H1 (cell line): ENCODE data around the gene SIRT5. TPM values are rescaled to one million over a fixed set of nuclear protein-coding genes. Genes with fewer than 3 reads are reported as not detected.

Experiments
- CTCF ChIA-PET: fragments of 300-600 bp; sonication (Branson Sonifier 250); formaldehyde crosslinking; loops from one replicate; lab custom pipeline; 2021; ENCODE audit not compliant: partially characterized antibody; lab: Charles Lee
- POLR2A ChIA-PET: fragments of 300-600 bp; sonication (Branson Sonifier 250); formaldehyde crosslinking; loops from one replicate; lab custom pipeline; 2021; ENCODE audit warnings: inconsistent platforms; ENCODE audit not compliant: partially characterized antibody; lab: Charles Lee
- DNase-seq, 2 experiments: peaks; one replicate each; pipeline versions ENCODE4 v3.0.0 to v3.0.0-alpha.2; 2010 to 2022; ENCODE audit warnings: low spot score in 2 of 2, low read depth in 1 of 2, mixed read lengths in 1 of 2
- FAIRE-seq: peaks from 2 replicates; lab custom pipeline; 2011; peaks lifted over from hg19 to GRCh38; lab: Jason Lieb, UNC
- H2AFZ ChIP-seq: 2 replicates; pipeline ENCODE4 v1.8.1; 2012; ENCODE audit warnings: low read length, inconsistent platforms
- H2AK5ac ChIP-seq: 2 replicates; pipeline ENCODE4 v1.6.1; 2013; ENCODE audit warnings: low read depth, low read length
- H2BK120ac ChIP-seq: replicated peaks from 2 replicates; pipeline ENCODE3; 2013; ENCODE audit warnings: low read depth, low read length, inconsistent platforms
- H2BK12ac ChIP-seq: 2 replicates; pipeline ENCODE4 v1.6.1; 2013; ENCODE audit warnings: low read depth, low read length
- H2BK15ac ChIP-seq: 2 replicates; pipeline ENCODE4 v1.6.1; 2013; ENCODE audit warnings: low read length
- H2BK20ac ChIP-seq: 2 replicates; pipeline ENCODE4 v1.6.1; 2013; ENCODE audit warnings: low read length
- H2BK5ac ChIP-seq: 2 replicates; pipeline ENCODE4 v1.6.1; 2013; ENCODE audit warnings: low read depth, low read length
- H3K14ac ChIP-seq: 2 replicates; pipeline ENCODE4 v1.6.1; 2013; ENCODE audit warnings: inconsistent platforms; ENCODE audit not compliant: insufficient read length
- H3K18ac ChIP-seq: 2 replicates; pipeline ENCODE4 v1.6.1; 2013; ENCODE audit warnings: low read length; ENCODE audit errors: extremely low read depth
- H3K23ac ChIP-seq: 2 replicates; pipeline ENCODE4 v1.6.1; 2013; ENCODE audit warnings: inconsistent platforms; ENCODE audit not compliant: insufficient read length
- H3K23me2 ChIP-seq: 2 replicates; pipeline ENCODE4 v1.6.1; 2013; ENCODE audit warnings: low read depth, low read length
- H3K27ac ChIP-seq: 2 replicates; pipeline ENCODE4 v1.6.1; 2011; ENCODE audit warnings: low read depth, low read length, inconsistent platforms
- H3K27me3 ChIP-seq, 4 experiments: replicated peaks in 1 of 4; 1 replicate in 1 of 4; 2 replicates in 3 of 4; pipeline versions ENCODE4 v1.6.1 to v1.8.1; 2011 to 2013; ENCODE audit warnings: low read length in 3 of 4, mild to moderate bottlenecking in 3 of 4, inconsistent platforms in 2 of 4, mixed read lengths in 2 of 4, moderate library complexity in 1 of 4; ENCODE audit not compliant: control insufficient read depth in 3 of 4, insufficient read depth in 3 of 4; ENCODE audit errors: extremely low read depth in 1 of 4
- H3K36me3 ChIP-seq, 4 experiments: 2 replicates each; pipeline versions ENCODE4 v1.6.1 to v1.8.1; 2011 to 2013; ENCODE audit warnings: mild to moderate bottlenecking in 4 of 4, low read length in 3 of 4, moderate library complexity in 2 of 4, control low read depth in 1 of 4, inconsistent platforms in 1 of 4; ENCODE audit not compliant: insufficient read depth in 4 of 4, control insufficient read depth in 2 of 4
- H3K4ac ChIP-seq: replicated peaks from 2 replicates; pipeline ENCODE3; 2013; ENCODE audit warnings: low read length, low read depth, mixed read lengths, inconsistent platforms; ENCODE audit not compliant: insufficient read length
- H3K4me1 ChIP-seq, 4 experiments: replicated peaks in 1 of 4; 1 replicate in 1 of 4; 2 replicates in 3 of 4; pipeline versions ENCODE4 v1.6.1 to v1.8.1; 2011 to 2013; ENCODE audit warnings: low read length in 3 of 4, inconsistent platforms in 2 of 4, mixed read lengths in 1 of 4; ENCODE audit not compliant: insufficient read depth in 4 of 4, control insufficient read depth in 3 of 4
- H3K4me2 ChIP-seq, 2 experiments: 2 replicates each; pipeline versions ENCODE4 v1.6.1 to v1.8.1; 2011 to 2013; ENCODE audit warnings: low read depth in 2 of 2, low read length in 2 of 2, control low read depth in 1 of 2, inconsistent platforms in 1 of 2, mild to moderate bottlenecking in 1 of 2; ENCODE audit not compliant: insufficient read depth in 1 of 2
- H3K4me3 ChIP-seq, 4 experiments: fragments of 200-600, 300-600 bp in 1 of 4; sonication (generic), shearing (Covaris generic), sonication (Bioruptor Twin) in 1 of 4; 2 replicates each; pipeline versions ENCODE4 v1.5.1 to v1.8.1; 2011 to 2016; ENCODE audit warnings: low read length in 4 of 4, low read depth in 3 of 4, control low read depth in 2 of 4, inconsistent platforms in 2 of 4, mild to moderate bottlenecking in 2 of 4, mixed read lengths in 1 of 4, moderate library complexity in 1 of 4; ENCODE audit not compliant: insufficient read depth in 2 of 4; ENCODE audit errors: extremely low read depth in 1 of 4
- H3K56ac ChIP-seq: replicated peaks from 2 replicates; pipeline ENCODE3; 2013; ENCODE audit warnings: low read depth, mild to moderate bottlenecking, mixed read lengths, low read length, inconsistent platforms; ENCODE audit not compliant: insufficient read length
- H3K79me1 ChIP-seq: 2 replicates; pipeline ENCODE4 v1.6.1; 2013; ENCODE audit warnings: low read depth, low read length, control low read depth
- H3K79me2 ChIP-seq, 2 experiments: 2 replicates each; pipeline versions ENCODE4 v1.6.1 to v1.8.1; 2012 to 2013; ENCODE audit warnings: low read length in 2 of 2, mild to moderate bottlenecking in 2 of 2, inconsistent platforms in 1 of 2; ENCODE audit not compliant: insufficient read depth in 2 of 2, control insufficient read depth in 1 of 2
- H3K9ac ChIP-seq, 4 experiments: replicated peaks in 1 of 4; 1 replicate in 1 of 4; 2 replicates in 3 of 4; pipeline versions ENCODE4 v1.6.1 to v1.8.1; 2011 to 2013; ENCODE audit warnings: low read depth in 3 of 4, low read length in 3 of 4, control low read depth in 2 of 4, mild to moderate bottlenecking in 2 of 4, moderate library complexity in 2 of 4, inconsistent platforms in 1 of 4; ENCODE audit errors: extremely low read depth in 1 of 4
- H3K9me3 ChIP-seq, 2 experiments: 2 replicates each; pipeline versions ENCODE4 v1.6.1 to v1.8.1; 2012 to 2013; ENCODE audit warnings: mild to moderate bottlenecking in 2 of 2, moderate library complexity in 2 of 2, control low read depth in 1 of 2, inconsistent platforms in 1 of 2, low read depth in 1 of 2, low read length in 1 of 2, mixed read lengths in 1 of 2; ENCODE audit not compliant: insufficient read depth in 2 of 2
- H4K20me1 ChIP-seq, 2 experiments: replicated peaks in 1 of 2; 2 replicates each; pipeline versions ENCODE3 to v1.8.1; 2011 to 2013; ENCODE audit warnings: inconsistent platforms in 2 of 2, low read length in 2 of 2, mild to moderate bottlenecking in 1 of 2; ENCODE audit not compliant: insufficient read depth in 2 of 2, control insufficient read depth in 1 of 2
- H4K5ac ChIP-seq: 2 replicates; pipeline ENCODE4 v1.6.1; 2013; ENCODE audit warnings: low read length, low read depth, mixed read lengths, inconsistent platforms; ENCODE audit not compliant: insufficient read length
- H4K8ac ChIP-seq: 2 replicates; pipeline ENCODE4 v1.8.0; 2013; ENCODE audit warnings: mild to moderate bottlenecking, moderate library complexity, low read length, inconsistent platforms; ENCODE audit not compliant: insufficient read depth; ENCODE audit errors: extremely low read depth
- H4K91ac ChIP-seq: replicated peaks from 2 replicates; pipeline ENCODE3; 2013; ENCODE audit warnings: low read length, mixed read lengths, inconsistent platforms; ENCODE audit not compliant: insufficient read length
- BACH1 ChIP-seq: IDR thresholded peaks from 2 replicates; pipeline ENCODE4 v1.6.1; 2012; ENCODE audit warnings: low read length, improper control_type of control experiment
- CHD2 ChIP-seq: IDR thresholded peaks from 2 replicates; pipeline ENCODE4 v1.6.1; 2012; ENCODE audit warnings: low read length, improper control_type of control experiment
- EP300 ChIP-seq, 2 experiments: IDR thresholded peaks; 1 replicate in 1 of 2; 2 replicates in 1 of 2; pipeline ENCODE4 v1.6.1; 2011 to 2012; ENCODE audit warnings: low read depth in 2 of 2, low read length in 2 of 2, mild to moderate bottlenecking in 2 of 2, borderline replicate concordance in 1 of 2, inconsistent platforms in 1 of 2, moderate library complexity in 1 of 2
- NANOG ChIP-seq: IDR thresholded peaks from 2 replicates; pipeline ENCODE4 v1.6.1; 2011; ENCODE audit warnings: low read length, low read depth, mild to moderate bottlenecking, inconsistent platforms; ENCODE audit not compliant: insufficient read depth, poor library complexity, severe bottlenecking
- RFX5 ChIP-seq: IDR thresholded peaks from 2 replicates; pipeline ENCODE4 v1.6.1; 2011; ENCODE audit warnings: low read depth, low read length, improper control_type of control experiment, borderline replicate concordance
- RNF2 ChIP-seq: fragments of 200-900, 300-1000 bp; sonication (generic); IDR thresholded peaks from 2 replicates; pipeline ENCODE4 v1.7.1; 2016; ENCODE audit warnings: borderline replicate concordance, low read depth, mild to moderate bottlenecking, antibody characterized with exemption, low read length; ENCODE audit not compliant: poor library complexity, severe bottlenecking; ENCODE audit errors: missing control alignments
- SAP30 ChIP-seq: fragments of 300-600 bp; sonication (generic); IDR thresholded peaks from 2 replicates; pipeline ENCODE4 v1.7.1; 2012; ENCODE audit warnings: low read length, moderate library complexity, mild to moderate bottlenecking, inconsistent platforms; ENCODE audit not compliant: insufficient read depth, insufficient replicate concordance
- SUZ12 ChIP-seq: fragments of 200-600 bp; sonication (generic); IDR thresholded peaks from 2 replicates; pipeline ENCODE4 v1.6.1; 2012; ENCODE audit warnings: mild to moderate bottlenecking, inconsistent platforms, low read length, moderate library complexity, mixed read lengths
- TAF1 ChIP-seq: IDR thresholded peaks from 2 replicates; pipeline ENCODE4 v1.6.1; 2011; ENCODE audit warnings: mild to moderate bottlenecking, low read depth, low read length
- TBP ChIP-seq: IDR thresholded peaks from 2 replicates; pipeline ENCODE4 v1.6.1; 2011; ENCODE audit warnings: low read depth, low read length, improper control_type of control experiment
- WGBS, 2 experiments: shearing (Covaris generic) in 1 of 2; methylation state at CpG; one replicate each; pipeline versions ENCODE4 v1.1.6 to v1.1.7; 2013 to 2015; ENCODE audit warnings: low lambda C conversion rate in 2 of 2, mixed read lengths in 2 of 2, inconsistent platforms in 1 of 2, low coverage in 1 of 2, missing lambda C conversion rate in 1 of 2; ENCODE audit not compliant: insufficient replicate concordance in 2 of 2, insufficient coverage in 1 of 2, insufficient read length in 1 of 2; ENCODE audit errors: extremely low coverage in 1 of 2, missing lambda C conversion rate in 1 of 2; 5-methylcytosine and 5-hydroxymethylcytosine counted together
- polyA plus RNA-seq, 7 experiments: library from polyadenylated mRNA; depleted of rRNA in 3 of 7; stranded (reverse) in 5 of 7; unstranded in 2 of 7; fragments of >200 nt in 5 of 7; fragments of 200-250 nt in 2 of 7; gene quantifications; 1 replicate in 5 of 7; 2 replicates in 1 of 7; 4 replicates in 1 of 7; pipeline versions ENCODE4 v1.2.1 to v1.2.3, GENCODE V29; 2011 to 2013; ENCODE audit warnings: missing spikeins in 2 of 7, mixed read lengths in 2 of 7
- total RNA-seq: library from RNA; stranded (reverse); fragmentation: NEBNext Ultra II Directional; extraction: Animal tissue kit (Norgen Biotek cat#: 25700); gene quantifications from 2 replicates; pipeline ENCODE4 v1.2.1, GENCODE V29; 2021
- TF ChIP-seq, protein P1 (sequence below): IDR thresholded peaks from 2 replicates; pipeline ENCODE4 v1.6.1; 2012; ENCODE audit warnings: low read length, inconsistent platforms

Gene SIRT5
- total and polyA plus RNA-seq, 2 of the 8 experiments (the other 6 are each of a cell fraction or from before 2014, with no cell fraction given): 7.4 to 14.7 TPM

DNA sequence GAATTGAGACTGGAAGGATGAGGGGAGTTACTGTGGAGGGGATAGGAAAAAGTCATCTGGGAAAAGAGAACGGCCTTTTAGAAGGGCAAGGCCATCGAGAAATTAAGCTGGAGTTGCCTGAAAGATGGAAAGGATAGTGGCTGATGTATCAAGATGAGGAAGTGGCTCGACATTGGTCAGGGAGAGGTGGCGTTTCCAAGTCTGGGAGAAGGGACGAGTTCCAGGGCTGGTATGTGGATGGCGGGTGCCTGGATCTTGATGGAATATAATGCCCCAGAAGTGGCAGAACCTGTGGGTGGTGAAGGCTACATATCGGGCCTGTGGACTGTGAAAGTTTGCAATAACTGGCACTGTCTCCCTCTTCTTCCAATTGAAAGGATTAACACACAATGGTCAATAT, 2.2 kb upstream of the SIRT5 start:
- H2AFZ ChIP-seq: no peak overlapping the region
- H2BK15ac ChIP-seq: no peak overlapping the region
- no peak overlapping the region for H4K5ac ChIP-seq
- H3K4me2 ChIP-seq: no peak overlapping the region
- no peak overlapping the region for H3K56ac ChIP-seq
- no peak overlapping the region for H2BK5ac ChIP-seq
- no peak overlapping the region for H2BK120ac ChIP-seq
- DNase-seq (no peak), FAIRE-seq (no peak)
- no peaks in the 10 kb centered on the region for H3K9me3 ChIP-seq
- 92% methylated on average over 7 of the region's 7 CpGs; no CpG with 5 or more reads in 1 of the 2 experiments for WGBS, 2 experiments
- no peak overlapping the region for H3K4ac ChIP-seq
- POLR2A ChIA-PET: interaction anchor here (1.6 to 5.1 kb wide), 4 partner anchors 10 to 243 kb away, joined by 3 to 29 read pairs (median 6); partner anchors contain the start of genes GFOD1 and TBC1D7
- no peak overlapping the region for H3K27ac ChIP-seq
- no peaks in the 10 kb centered on the region for H3K27me3 ChIP-seq
- H3K36me3 ChIP-seq: no peaks in the 10 kb centered on the region
- H3K79me2 ChIP-seq: peaks cover 0 to 19% of the 10 kb centered on the region in 2 experiments; a peak in 2 of 4 replicates
- no peak overlapping the region for H4K91ac ChIP-seq
- no peak overlapping the region for H3K14ac ChIP-seq
- H4K20me1 ChIP-seq: no peaks in the 10 kb centered on the region
- H3K4me3 ChIP-seq: no peak overlapping the region
- H3K79me1 ChIP-seq: no peaks in the 10 kb centered on the region
- no peak overlapping the region for H2AK5ac ChIP-seq
- no peak overlapping the region for H3K18ac ChIP-seq
- H3K23me2 ChIP-seq: peaks cover 5% of the 10 kb centered on the region
- CTCF ChIA-PET: interaction anchor here (1.3 to 3.9 kb wide), 6 partner anchors 10 to 208 kb away, joined by 3 to 24 read pairs (median 4); no protein-coding TSS in a partner anchor
- no peak overlapping the region for H2BK12ac ChIP-seq
- H4K8ac ChIP-seq: no peak overlapping the region
- H3K9ac ChIP-seq: no peak overlapping the region
- H3K4me1 ChIP-seq: peaks cover 2 to 6% (median 5%) of the 10 kb centered on the region in 4 experiments; a peak in 6 of 7 replicates
- no peak overlapping the region for H2BK20ac ChIP-seq
- no peak overlapping the region for H3K23ac ChIP-seq
- TF ChIP-seq EP300 (IDR thresholded peaks at IDR 0.05; ENCODE audit: borderline replicate concordance in 1 of 2, low read depth in 2 of 2, low read length in 2 of 2): no peak
- no peak for TF ChIP-seq NANOG
- TF ChIP-seq SAP30: no peak
- no peak for TF ChIP-seq RFX5
- no peak for TF ChIP-seq TBP
- no peak for TF ChIP-seq BACH1
- TF ChIP-seq, protein P1, sequence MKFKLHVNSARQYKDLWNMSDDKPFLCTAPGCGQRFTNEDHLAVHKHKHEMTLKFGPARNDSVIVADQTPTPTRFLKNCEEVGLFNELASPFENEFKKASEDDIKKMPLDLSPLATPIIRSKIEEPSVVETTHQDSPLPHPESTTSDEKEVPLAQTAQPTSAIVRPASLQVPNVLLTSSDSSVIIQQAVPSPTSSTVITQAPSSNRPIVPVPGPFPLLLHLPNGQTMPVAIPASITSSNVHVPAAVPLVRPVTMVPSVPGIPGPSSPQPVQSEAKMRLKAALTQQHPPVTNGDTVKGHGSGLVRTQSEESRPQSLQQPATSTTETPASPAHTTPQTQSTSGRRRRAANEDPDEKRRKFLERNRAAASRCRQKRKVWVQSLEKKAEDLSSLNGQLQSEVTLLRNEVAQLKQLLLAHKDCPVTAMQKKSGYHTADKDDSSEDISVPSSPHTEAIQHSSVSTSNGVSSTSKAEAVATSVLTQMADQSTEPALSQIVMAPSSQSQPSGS: no peak
- no peak for TF ChIP-seq TAF1
- no peak for TF ChIP-seq SUZ12
- no peak for TF ChIP-seq RNF2
- TF ChIP-seq CHD2: no peak
